Esophagus squamous epithelium (tissue), 5 donors: ENCODE measurements around the gene FRMD4A. TPM values are rescaled to one million over a fixed set of nuclear protein-coding genes. Genes with fewer than 3 reads are reported as not detected.

Experiments used
- DNase-seq: peaks from one replicate; lab custom pipeline; 2025; lab: John Stamatoyannopoulos, UW
- H3K27ac ChIP-seq, 4 donors: fragments of 200-600 bp; sonication (generic); one replicate each; pipeline ENCODE4 v1.5.1; 2016 to 2019; ENCODE audit warnings: mild to moderate bottlenecking in 1 of 4
- H3K27me3 ChIP-seq, 4 donors: fragments of 200-600 bp; sonication (generic); 1 replicate in 3 of 4; 2 replicates in 1 of 4; pipeline versions ENCODE4 v1.5.1 to v1.6.0; 2017 to 2021; ENCODE audit warnings: antibody characterized with exemption in 1 of 4
- H3K36me3 ChIP-seq, 3 donors: fragments of 200-600 bp; sonication (generic); one replicate each; pipeline ENCODE4 v1.5.1; 2016 to 2019
- H3K4me1 ChIP-seq, 3 donors: fragments of 200-600 bp; sonication (generic); one replicate each; pipeline ENCODE4 v1.5.1; 2017 to 2019
- H3K4me3 ChIP-seq, 4 donors: fragments of 200-600 bp; sonication (generic); 1 replicate in 3 of 4; 2 replicates in 1 of 4; pipeline ENCODE4 v1.5.1; 2016 to 2019; ENCODE audit warnings: mild to moderate bottlenecking in 2 of 4, moderate library complexity in 1 of 4
- H3K9me3 ChIP-seq, 3 donors: fragments of 200-600 bp; sonication (generic); one replicate each; pipeline ENCODE4 v1.5.1; 2016 to 2019
- POLR2A ChIP-seq, 4 donors: fragments of 450-650 bp; IDR thresholded peaks; one replicate each; pipeline ENCODE4 v1.6.1; 2017; ENCODE audit warnings: antibody characterized with exemption in 4 of 4, mild to moderate bottlenecking in 4 of 4, moderate library complexity in 3 of 4
- WGBS, 2 donors: methylation state at CpG; one replicate each; pipeline ENCODE4 v1.1.5; 2018; 5-methylcytosine and 5-hydroxymethylcytosine counted together
- intact Hi-C: fragments of 100-400 bp; cut with DNase I; formaldehyde crosslinking; loops from one replicate; pipeline ENCODE4 v1.15.0; 2022
- total RNA-seq, 4 donors: library from RNA; depleted of rRNA; stranded (reverse); fragments of >200 nt; gene quantifications; one replicate each; pipeline ENCODE4 v1.1.0, GENCODE V29; 2016
- TF ChIP-seq, protein P1 (sequence below), 6 experiments: fragments of 450-650 bp in 4 of 6; fragments of 200-600 bp in 2 of 6; sonication (generic) in 2 of 6; IDR thresholded peaks; one replicate each; pipeline ENCODE4 v1.5.1; 2016 to 2019; ENCODE audit warnings: antibody characterized with exemption in 6 of 6, mild to moderate bottlenecking in 4 of 6, moderate library complexity in 4 of 6
- donor health status: DM: yes; HTN: yes; CAD: no.

Gene FRMD4A
- total RNA-seq, 4 donors from 2014 or later, result 7.3 to 15.3 (median 8.6) TPM

GRCh38 chr10:13711291-13711690, 619.4 kb downstream of the FRMD4A start:
- 83 to 90% methylated on average over 5 to 6 of the region's 9 CpGs for WGBS, 2 donors
- Histone ChIP-seq H3K36me3 (no peaks in the 10 kb centered on the region), H3K27ac (no peak overlapping the region), H3K4me3 (no peak overlapping the region), H3K27me3 (no peaks in the 10 kb centered on the region), H3K9me3 (no peaks in the 10 kb centered on the region), H3K4me1 (peaks cover 22 to 65% (median 27%) of the 10 kb centered on the region in 3 donors)
- intact Hi-C loops, result no loop called here
- TF ChIP-seq POLR2A (IDR thresholded peaks at IDR 0.05), result no peak
- TF ChIP-seq, protein P1, sequence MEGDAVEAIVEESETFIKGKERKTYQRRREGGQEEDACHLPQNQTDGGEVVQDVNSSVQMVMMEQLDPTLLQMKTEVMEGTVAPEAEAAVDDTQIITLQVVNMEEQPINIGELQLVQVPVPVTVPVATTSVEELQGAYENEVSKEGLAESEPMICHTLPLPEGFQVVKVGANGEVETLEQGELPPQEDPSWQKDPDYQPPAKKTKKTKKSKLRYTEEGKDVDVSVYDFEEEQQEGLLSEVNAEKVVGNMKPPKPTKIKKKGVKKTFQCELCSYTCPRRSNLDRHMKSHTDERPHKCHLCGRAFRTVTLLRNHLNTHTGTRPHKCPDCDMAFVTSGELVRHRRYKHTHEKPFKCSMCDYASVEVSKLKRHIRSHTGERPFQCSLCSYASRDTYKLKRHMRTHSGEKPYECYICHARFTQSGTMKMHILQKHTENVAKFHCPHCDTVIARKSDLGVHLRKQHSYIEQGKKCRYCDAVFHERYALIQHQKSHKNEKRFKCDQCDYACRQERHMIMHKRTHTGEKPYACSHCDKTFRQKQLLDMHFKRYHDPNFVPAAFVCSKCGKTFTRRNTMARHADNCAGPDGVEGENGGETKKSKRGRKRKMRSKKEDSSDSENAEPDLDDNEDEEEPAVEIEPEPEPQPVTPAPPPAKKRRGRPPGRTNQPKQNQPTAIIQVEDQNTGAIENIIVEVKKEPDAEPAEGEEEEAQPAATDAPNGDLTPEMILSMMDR (IDR thresholded peaks at IDR 0.05), result no peak
- no peak for DNase-seq

GRCh38 chr10:13709931-13710650, 620.6 kb downstream of the FRMD4A start:
- 74 to 76% methylated on average over 7 to 11 of the region's 12 CpGs for WGBS, 2 donors
- no peaks in the 10 kb centered on the region for H3K9me3 ChIP-seq
- intact Hi-C loops, result no loop called here
- H3K27ac ChIP-seq, result no peak overlapping the region
- peaks cover 27 to 74% (median 37%) of the 10 kb centered on the region in 3 donors for H3K4me1 ChIP-seq
- no peak for TF ChIP-seq POLR2A (IDR thresholded peaks at IDR 0.05)
- TF ChIP-seq, protein P1 (IDR thresholded peaks at IDR 0.05), result no peak
- H3K36me3 ChIP-seq, result no peaks in the 10 kb centered on the region
- H3K4me3 ChIP-seq, result no peak overlapping the region
- DNase-seq, result no peak
- no peaks in the 10 kb centered on the region for H3K27me3 ChIP-seq

DNA sequence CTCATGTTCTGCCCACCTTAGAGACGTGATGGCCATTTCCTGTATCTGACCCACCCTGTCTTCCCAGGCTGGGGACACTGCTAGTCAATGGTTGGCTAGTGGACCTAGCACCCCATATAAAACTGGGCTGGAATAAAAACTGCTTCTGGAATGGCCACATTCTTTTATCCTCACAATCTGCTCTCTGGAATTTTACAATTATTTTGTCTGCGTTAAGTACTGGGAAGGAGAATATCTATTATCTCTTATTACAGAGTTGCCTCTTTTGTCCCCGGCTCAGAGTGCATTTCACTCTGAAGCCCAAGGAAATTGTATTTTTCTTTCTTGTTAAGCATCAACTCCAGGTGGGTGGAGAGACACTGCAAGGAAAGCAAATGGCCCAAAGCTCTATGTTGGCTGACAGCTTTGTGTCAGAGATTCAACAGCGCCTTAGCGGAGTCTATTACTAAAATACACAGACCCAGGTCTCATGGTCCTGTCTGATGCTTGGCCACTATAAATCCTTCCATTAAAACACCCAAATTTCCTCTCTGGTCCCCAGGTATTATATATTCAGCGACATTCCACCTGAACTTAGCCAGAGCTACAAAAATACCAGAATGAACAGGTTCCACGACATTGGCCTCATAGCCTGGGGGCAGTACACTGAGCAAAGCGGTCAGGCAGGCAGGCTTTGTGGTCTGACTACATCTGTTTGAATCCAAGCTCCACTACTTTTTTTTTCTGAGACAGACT, 622.3 kb downstream of the FRMD4A start:
- Histone ChIP-seq H3K4me1 (peaks cover 27 to 89% (median 44%) of the 10 kb centered on the region in 3 donors), H3K27ac (peak overlapping the region in 3 of 4 donors; percentile 41 to 79 (median 75))

DNA sequence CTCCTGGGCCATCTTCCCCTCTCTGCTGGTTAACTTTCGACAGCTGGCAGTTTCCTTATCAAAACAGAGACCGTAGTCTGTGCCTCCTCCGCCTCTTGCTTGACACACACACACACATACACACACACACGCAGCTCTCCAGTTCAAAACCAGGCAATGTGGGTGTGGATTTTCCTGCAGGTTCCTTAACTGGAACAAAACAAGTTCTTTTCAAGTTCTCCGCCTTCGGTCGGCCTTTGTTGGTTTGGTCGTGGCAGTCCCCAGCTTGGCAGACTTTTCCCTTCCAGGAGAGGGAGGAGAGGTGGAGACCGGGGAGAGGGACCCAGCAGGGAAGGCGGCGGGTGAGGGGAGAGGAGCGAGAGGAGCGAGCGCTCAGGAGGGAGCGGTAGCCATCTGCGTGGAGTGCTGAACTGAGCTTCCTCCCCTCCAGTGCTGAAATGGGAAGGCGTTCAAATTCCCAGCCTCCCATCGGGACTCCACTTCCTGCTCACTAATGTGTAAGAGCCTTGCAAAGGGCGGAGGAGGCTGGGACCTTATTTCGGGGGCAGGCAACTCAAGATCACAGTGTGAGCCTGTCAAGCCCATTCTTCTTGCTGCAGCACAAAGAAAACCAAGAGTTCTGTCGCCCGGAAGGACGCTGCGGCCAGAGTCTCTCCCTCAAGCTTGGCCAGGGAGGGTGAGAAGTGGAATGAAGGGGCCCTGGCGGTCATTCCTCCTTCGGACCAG, 623.4 kb downstream of the FRMD4A start:
- Histone ChIP-seq H3K4me3 (peak overlapping the region; percentile 38 to 68 (median 56)), H3K27me3 (no peaks in the 10 kb centered on the region), H3K36me3 (peaks cover 0 to 5% (median 0%) of the 10 kb centered on the region in 3 donors), H3K27ac (peak overlapping the region; percentile 41 to 79 (median 74)), H3K4me1 (peaks cover 27 to 83% (median 37%) of the 10 kb centered on the region in 3 donors), H3K9me3 (no peaks in the 10 kb centered on the region)
- DNase-seq, result no peak
- no peak for TF ChIP-seq POLR2A (IDR thresholded peaks at IDR 0.05)
- TF ChIP-seq, protein P1 (IDR thresholded peaks at IDR 0.05), result no peak
- 0 to 1% methylated on average over 1 to 12 of the region's 26 CpGs for WGBS, 2 donors
- intact Hi-C loops, result no loop called here

More for the DNA sequence above, 622.3 kb downstream of the FRMD4A start:
- WGBS, 2 donors, result 58 to 64% methylated on average over 8 of the region's 8 CpGs
- DNase-seq, result no peak
- TF ChIP-seq POLR2A (IDR thresholded peaks at IDR 0.05), result no peak
- TF ChIP-seq, protein P1 (IDR thresholded peaks at IDR 0.05), result no peak
- Histone ChIP-seq H3K27me3 (no peaks in the 10 kb centered on the region), H3K36me3 (no peaks in the 10 kb centered on the region), H3K9me3 (no peaks in the 10 kb centered on the region), H3K4me3 (peak overlapping the region; percentile 38 to 68 (median 56))
- intact Hi-C loops, result no loop called here
